Endodermal cell (in vitro differentiated cells): Measurements from ENCODE around the gene ITCH. TPM values are rescaled to one million over a fixed set of nuclear protein-coding genes. Genes with fewer than 3 reads are reported as not detected.

Experiments used
- DNase-seq: peaks from one replicate; pipeline ENCODE4 v3.0.0-alpha.2; 2017
- H3K27ac ChIP-seq: 2 replicates; pipeline ENCODE4 v1.5.1; 2013; ENCODE audit warnings: mild to moderate bottlenecking, low read depth, low read length, moderate library complexity
- H3K27me3 ChIP-seq: 2 replicates; pipeline ENCODE4 v1.6.1; 2013; ENCODE audit warnings: mild to moderate bottlenecking, low read length, moderate library complexity; ENCODE audit not compliant: insufficient read depth, control insufficient read depth, poor library complexity, severe bottlenecking
- H3K36me3 ChIP-seq: 2 replicates; pipeline ENCODE4 v1.7.0; 2013; ENCODE audit warnings: mild to moderate bottlenecking, low read length, moderate library complexity; ENCODE audit not compliant: control insufficient read depth, insufficient read depth
- H3K4me1 ChIP-seq: one replicate; pipeline ENCODE4 v1.7.0; 2013; ENCODE audit warnings: low read length; ENCODE audit not compliant: control insufficient read depth, insufficient read depth
- H3K4me3 ChIP-seq: 2 replicates; pipeline ENCODE4 v1.5.1; 2013; ENCODE audit warnings: mild to moderate bottlenecking, low read length, moderate library complexity
- H3K9ac ChIP-seq: 2 replicates; pipeline ENCODE4 v1.6.1; 2013; ENCODE audit warnings: mild to moderate bottlenecking, low read length, moderate library complexity; ENCODE audit not compliant: poor library complexity, severe bottlenecking; ENCODE audit errors: extremely low read depth
- H3K9me3 ChIP-seq: 2 replicates; pipeline ENCODE4 v1.6.1; 2013; ENCODE audit warnings: mild to moderate bottlenecking, low read length, moderate library complexity; ENCODE audit not compliant: control insufficient read depth
- H3K27ac Mint-ChIP-seq: 2 replicates; pipeline ENCODE4 v1.8.0; 2020; ENCODE audit warnings: mixed read lengths
- H3K27me3 Mint-ChIP-seq: 2 replicates; pipeline ENCODE4 v1.8.0; 2021; ENCODE audit warnings: mild to moderate bottlenecking, mixed read lengths; ENCODE audit not compliant: insufficient read depth
- H3K36me3 Mint-ChIP-seq: 2 replicates; pipeline ENCODE4 v1.8.0; 2020; ENCODE audit warnings: low read depth, mixed read lengths
- H3K4me1 Mint-ChIP-seq: 2 replicates; pipeline ENCODE4 v1.8.0; 2020; ENCODE audit warnings: mixed read lengths
- H3K4me3 Mint-ChIP-seq: 2 replicates; pipeline ENCODE4 v1.8.0; 2020; ENCODE audit warnings: mild to moderate bottlenecking, moderate library complexity, mixed read lengths
- H3K9me3 Mint-ChIP-seq: 2 replicates; pipeline ENCODE4 v1.8.0; 2020; ENCODE audit warnings: mild to moderate bottlenecking, mixed read lengths
- WGBS, 2 experiments: methylation state at CpG; one replicate each; pipeline versions ENCODE4 v1.1.5 to v1.1.7; 2013; ENCODE audit warnings: missing lambda C conversion rate in 2 of 2, mixed read lengths in 1 of 2; ENCODE audit not compliant: insufficient coverage in 1 of 2, insufficient read length in 1 of 2; 5-methylcytosine and 5-hydroxymethylcytosine counted together
- total RNA-seq, 2 donors: library from RNA; stranded (reverse); fragmentation: NEBNext Ultra II Directional in 1 of 2; extraction: Animal tissue kit (Norgen Biotek cat#: 25700) in 1 of 2; gene quantifications; 2 replicates in 1 of 2; 3 replicates in 1 of 2; pipeline ENCODE4 v1.2.1, GENCODE V29; 2021
- TF ChIP-seq, protein P1 (sequence below): fragments of 200-600 bp; sonication (generic); conservative IDR thresholded peaks from 2 replicates; pipeline ENCODE4 v1.5.0; 2021; ENCODE audit warnings: antibody characterized with exemption, mild to moderate bottlenecking

ITCH gene
- total RNA-seq, 2 donors from 2014 or later, result 65.1 to 84.4 TPM

DNA sequence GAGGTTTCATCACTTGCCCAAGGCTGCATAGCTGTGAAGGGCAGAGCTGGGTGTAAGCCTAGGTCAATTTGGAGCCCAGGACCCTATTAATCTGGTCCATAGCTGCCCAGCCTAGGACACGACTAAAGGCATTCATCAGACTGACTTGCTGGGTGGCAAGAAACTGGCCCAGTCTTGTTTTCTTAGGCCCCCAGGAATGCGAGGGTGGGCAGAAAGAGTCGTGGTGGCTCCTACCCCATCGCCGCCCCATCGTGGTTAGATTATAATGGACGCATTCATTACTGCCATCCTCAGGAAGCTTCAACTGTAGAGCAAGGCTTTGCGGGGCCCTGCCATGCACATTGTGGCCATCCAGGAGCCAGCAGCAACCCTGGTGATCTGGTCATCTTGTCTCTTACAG lies 169.2 kb downstream of the ITCH start:
- no peak overlapping the region for H3K9ac ChIP-seq
- Mint-ChIP-seq H3K27me3 (no peaks in the 10 kb centered on the region), H3K36me3 (peaks cover 80% of the 10 kb centered on the region), H3K4me1 (no peaks in the 10 kb centered on the region), H3K9me3 (no peaks in the 10 kb centered on the region), H3K27ac (no peak overlapping the region), H3K4me3 (no peak overlapping the region)
- no peak overlapping the region for H3K4me3 ChIP-seq
- 91 to 96% methylated on average over 8 of the region's 8 CpGs for WGBS, 2 experiments
- no peaks in the 10 kb centered on the region for H3K27me3 ChIP-seq
- DNase-seq, result no peak
- no peaks in the 10 kb centered on the region for H3K4me1 ChIP-seq
- no peaks in the 10 kb centered on the region for H3K9me3 ChIP-seq
- H3K36me3 ChIP-seq, result peaks cover 83% of the 10 kb centered on the region
- H3K27ac ChIP-seq, result no peak overlapping the region
- TF ChIP-seq, protein P1, sequence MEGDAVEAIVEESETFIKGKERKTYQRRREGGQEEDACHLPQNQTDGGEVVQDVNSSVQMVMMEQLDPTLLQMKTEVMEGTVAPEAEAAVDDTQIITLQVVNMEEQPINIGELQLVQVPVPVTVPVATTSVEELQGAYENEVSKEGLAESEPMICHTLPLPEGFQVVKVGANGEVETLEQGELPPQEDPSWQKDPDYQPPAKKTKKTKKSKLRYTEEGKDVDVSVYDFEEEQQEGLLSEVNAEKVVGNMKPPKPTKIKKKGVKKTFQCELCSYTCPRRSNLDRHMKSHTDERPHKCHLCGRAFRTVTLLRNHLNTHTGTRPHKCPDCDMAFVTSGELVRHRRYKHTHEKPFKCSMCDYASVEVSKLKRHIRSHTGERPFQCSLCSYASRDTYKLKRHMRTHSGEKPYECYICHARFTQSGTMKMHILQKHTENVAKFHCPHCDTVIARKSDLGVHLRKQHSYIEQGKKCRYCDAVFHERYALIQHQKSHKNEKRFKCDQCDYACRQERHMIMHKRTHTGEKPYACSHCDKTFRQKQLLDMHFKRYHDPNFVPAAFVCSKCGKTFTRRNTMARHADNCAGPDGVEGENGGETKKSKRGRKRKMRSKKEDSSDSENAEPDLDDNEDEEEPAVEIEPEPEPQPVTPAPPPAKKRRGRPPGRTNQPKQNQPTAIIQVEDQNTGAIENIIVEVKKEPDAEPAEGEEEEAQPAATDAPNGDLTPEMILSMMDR, result no peak

DNA sequence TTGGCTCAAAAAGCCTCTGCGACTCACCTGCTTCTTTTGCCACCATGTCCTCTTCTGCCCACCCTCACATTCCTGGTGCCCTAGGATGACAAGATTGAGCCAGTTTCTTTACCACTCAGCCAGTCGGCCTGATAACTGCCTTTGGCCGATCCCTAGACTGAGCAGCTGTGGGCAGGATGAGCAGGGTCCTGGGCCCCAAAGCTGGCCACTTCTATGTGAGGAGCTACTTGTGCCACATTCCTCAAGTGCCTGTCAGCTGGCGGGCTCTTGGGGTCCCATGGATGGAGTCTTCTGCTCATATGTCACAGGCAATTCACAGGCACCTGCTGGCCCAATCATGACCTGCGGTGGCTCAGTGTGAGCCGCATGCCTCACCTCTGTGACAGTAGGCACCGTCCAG lies 169.7 kb downstream of the ITCH start:
- Histone ChIP-seq H3K27ac (no peak overlapping the region), H3K9ac (no peak overlapping the region), H3K9me3 (no peaks in the 10 kb centered on the region), H3K4me3 (no peak overlapping the region), H3K36me3 (peaks cover 83% of the 10 kb centered on the region), H3K27me3 (no peaks in the 10 kb centered on the region), H3K4me1 (no peaks in the 10 kb centered on the region)
- no peak for DNase-seq
- no peak overlapping the region for H3K27ac Mint-ChIP-seq
- no peaks in the 10 kb centered on the region for H3K4me1 Mint-ChIP-seq
- H3K9me3 Mint-ChIP-seq, result no peaks in the 10 kb centered on the region
- peaks cover 81% of the 10 kb centered on the region for H3K36me3 Mint-ChIP-seq
- H3K27me3 Mint-ChIP-seq, result no peaks in the 10 kb centered on the region
- H3K4me3 Mint-ChIP-seq, result no peak overlapping the region
- WGBS, 2 experiments, result 95% methylated on average over 6 to 7 of the region's 7 CpGs
- TF ChIP-seq, protein P1, result no peak

DNA sequence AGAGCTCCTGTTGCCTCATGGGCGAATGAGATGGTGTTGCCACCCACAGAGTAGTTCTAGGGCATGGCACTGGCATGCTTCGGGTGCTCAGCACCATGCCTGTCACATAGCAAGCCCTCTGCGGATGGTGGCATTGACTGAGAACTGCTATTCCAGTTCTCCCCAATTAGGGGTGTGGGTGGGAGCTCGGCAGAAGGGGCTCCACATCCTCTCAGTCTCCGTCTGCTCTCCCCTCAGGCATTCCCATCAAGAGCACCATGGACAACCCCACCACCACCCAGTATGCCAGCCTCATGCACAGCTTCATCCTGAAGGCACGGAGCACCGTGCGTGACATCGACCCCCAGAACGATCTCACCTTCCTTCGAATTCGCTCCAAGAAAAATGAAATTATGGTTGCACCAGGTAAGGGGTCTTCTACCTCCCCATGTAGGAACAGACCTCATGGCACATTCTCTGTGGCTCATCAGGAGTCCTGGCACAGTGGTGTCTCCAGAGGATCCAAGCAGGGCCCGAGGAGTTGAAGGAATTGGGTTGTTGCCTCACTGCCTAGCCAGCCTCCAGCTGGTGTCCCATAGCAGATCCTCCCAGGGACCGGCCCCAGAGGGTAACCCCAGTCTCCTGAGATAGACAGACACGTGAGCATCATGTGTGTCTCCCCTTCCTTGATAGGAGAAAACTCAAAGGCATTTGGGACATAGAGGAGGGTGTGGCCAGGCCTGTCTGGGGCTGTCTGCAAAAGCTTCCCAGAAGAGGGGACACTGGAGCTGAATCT lies 171.5 kb downstream of the ITCH start:
- WGBS, 2 experiments, result 94 to 96% methylated on average over 12 to 15 of the region's 15 CpGs

More for the DNA sequence above, 171.5 kb downstream of the ITCH start:
- Mint-ChIP-seq H3K4me1 (no peaks in the 10 kb centered on the region), H3K36me3 (peaks cover 77% of the 10 kb centered on the region), H3K27ac (no peak overlapping the region), H3K4me3 (no peak overlapping the region), H3K27me3 (no peaks in the 10 kb centered on the region), H3K9me3 (no peaks in the 10 kb centered on the region)
- H3K4me1 ChIP-seq, result no peaks in the 10 kb centered on the region
- H3K9ac ChIP-seq, result no peak overlapping the region
- no peak overlapping the region for H3K4me3 ChIP-seq
- no peak overlapping the region for H3K27ac ChIP-seq
- H3K27me3 ChIP-seq, result no peaks in the 10 kb centered on the region
- no peak for DNase-seq
- peaks cover 77% of the 10 kb centered on the region for H3K36me3 ChIP-seq
- TF ChIP-seq, protein P1, result no peak
- H3K9me3 ChIP-seq, result no peaks in the 10 kb centered on the region
